ENCODE results near the gene ALDH1A1.

ALDH1A1 gene

DNA sequence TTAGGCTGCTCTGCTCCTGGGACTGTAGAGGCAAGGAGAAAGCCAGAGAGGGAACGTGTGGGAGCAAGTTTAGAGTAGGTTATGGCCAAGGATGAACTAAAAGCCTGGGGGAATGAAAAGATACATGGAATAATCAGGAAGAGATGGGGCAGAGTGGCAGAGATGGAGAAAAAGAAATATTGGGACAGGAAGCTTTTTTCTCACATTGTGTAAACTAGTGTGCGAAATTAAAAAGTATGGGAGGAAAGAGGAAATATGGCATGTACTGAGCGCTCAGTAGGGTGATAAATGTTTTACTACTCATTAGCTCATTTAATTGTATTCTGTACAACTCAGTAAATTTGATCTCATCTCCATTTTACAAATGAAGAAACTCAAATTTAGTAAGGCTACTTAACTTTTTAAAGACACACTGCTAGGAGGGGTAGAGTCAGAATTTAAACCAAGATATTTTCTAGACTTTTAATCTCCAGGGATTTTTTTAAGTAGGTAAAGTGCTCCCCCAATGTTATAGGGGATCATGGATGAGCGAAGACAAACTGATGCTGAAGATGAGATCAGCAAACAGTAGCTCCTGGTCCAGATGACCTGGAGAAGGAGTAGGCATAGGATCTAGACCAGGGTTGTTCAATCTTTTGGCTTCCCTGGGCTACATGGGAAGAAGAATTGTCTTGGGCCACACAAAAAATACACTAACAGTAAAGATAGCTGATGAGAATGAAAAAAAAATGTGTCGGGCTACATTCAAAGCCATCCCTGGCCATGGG, 30.8 kb downstream of the ALDH1A1 start:
- no peak overlapping the region for H3K27ac ChIP-seq
- no peak for DNase-seq (ENCODE audit: low read depth, low spot score)

DNA sequence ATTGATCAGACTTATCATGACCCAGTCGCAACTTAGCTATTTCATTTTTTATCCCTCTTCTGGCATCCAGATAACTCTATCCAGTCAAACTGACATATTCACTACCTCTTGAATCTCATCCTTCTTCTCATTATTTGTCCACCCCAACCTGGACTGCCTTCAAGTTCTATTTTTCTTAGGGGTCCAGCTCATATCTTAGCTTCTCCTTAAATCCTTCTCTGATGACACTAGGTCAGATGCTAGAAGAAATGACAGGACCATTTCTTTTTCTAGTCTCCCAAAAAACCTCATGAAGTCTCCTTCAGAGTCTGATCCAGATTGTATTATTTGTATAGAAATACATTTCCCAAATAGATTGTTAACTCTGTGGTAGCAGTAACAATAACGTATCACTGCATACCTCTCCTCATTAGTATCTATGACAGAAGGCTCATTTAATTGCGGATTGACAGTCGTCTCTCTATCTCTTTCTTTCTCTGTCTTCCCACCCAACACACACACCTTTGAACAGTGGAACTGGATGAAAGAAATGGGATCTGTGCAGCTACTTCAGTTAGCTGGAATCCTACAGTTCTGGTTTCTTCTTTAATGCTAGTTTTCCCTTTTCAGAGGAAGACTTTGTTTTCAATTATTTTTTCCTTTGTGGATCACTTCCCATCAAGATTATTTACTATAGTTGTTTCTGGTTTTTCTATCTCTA, 33.5 kb downstream of the ALDH1A1 start:
- no peak overlapping the region for H3K27ac ChIP-seq
- no peak for DNase-seq (ENCODE audit: low read depth, low spot score)

DNA sequence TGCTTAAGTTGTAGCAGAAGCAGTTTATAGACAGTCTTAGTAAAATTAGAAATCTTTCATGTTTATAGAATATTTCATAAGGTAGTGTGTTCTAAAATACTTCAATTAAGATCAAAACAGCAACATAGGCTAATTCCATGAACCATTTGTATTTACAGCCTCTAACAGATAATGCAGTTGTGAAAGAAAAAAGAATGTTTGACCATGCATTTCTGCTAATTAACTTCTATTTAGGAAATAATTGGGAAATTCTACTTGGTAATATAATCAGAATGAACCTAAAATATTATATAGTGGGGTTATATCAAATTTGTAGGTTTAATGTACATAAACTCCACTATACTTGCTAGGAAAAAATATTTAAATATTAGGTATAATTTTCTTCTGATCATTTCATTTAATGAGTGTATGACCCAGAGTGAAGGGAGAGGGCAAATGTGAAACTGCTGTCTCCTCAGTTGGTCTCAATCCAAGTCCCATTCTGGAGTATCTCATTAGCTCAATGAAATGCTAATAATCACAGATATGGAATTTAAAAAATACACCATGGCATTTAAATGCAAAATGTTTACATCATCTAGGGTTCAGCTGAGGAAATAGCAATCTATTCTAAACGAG, 34.9 kb downstream of the ALDH1A1 start:
- H3K27ac ChIP-seq, result no peak overlapping the region
- DNase-seq (ENCODE audit: low read depth, low spot score), result no peak

DNA sequence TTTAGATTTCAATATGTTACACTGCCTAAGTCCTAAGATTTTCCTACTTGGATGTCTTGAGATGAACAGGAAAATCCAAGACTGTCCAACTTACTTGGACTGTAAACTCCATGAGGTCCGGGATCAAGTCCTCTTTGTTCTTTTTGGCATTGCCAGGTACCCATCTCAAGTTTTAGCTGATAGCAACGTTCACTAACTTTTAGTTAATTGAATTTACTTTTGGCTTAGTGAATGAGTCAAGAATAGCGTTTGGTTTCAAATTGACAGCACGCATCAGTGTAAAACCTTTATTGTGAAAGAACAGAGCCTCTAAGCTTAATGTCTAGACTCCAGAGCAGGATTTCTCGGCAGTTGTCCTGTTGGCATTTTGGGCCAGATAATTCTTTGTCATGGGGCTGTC, 37.2 kb downstream of the ALDH1A1 start:
- no peak overlapping the region for H3K27ac ChIP-seq
- no peak for DNase-seq (ENCODE audit: low read depth, low spot score)

DNA sequence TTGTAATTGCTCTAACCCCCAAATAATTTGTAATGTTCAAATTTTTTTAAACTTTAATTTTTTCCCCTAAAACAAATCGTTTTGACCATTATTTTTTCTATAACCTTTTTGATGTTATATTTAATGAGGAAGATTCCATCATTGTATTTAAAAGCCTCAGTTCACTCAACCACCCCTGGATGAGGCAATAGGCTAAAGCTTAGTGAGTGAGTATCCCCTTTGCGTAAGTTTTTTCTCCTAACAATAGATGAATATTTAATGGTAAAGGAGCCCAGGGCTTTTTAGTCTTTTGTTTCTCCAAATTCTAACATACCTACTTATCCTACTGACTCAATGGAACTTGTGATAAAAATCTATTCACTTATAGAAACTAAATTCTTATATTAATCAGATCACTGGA, 38.1 kb downstream of the ALDH1A1 start:
- no peak overlapping the region for H3K27ac ChIP-seq
- DNase-seq (ENCODE audit: low read depth, low spot score), result no peak

DNA sequence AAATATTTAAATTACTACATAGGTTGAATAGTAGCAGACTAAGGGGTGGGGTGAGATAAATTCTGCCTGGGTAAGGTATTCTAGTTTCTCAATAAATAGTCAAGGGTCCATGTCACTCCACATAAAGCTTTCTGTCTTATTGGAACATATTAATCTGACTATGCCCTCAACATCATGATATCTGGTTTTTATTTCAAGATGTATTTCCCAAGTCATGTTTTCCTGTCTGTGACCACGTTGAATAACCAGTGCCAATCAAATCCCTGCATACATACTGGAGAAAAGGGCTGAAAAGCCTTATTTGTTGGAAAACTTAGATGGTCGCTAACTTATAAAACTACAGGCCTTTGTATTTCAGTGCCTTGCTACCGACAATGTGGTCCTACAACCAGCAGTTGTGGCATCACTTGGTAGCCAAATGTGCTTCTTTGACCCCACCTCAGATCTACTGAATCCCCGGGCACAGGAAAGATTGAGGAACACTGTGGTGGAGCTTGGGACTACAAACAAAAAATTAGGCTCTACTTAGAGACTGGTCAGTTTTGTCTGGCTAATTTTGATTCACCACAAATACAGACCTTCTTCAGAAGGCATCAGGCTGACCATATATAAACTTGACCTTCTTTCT, 39.4 kb downstream of the ALDH1A1 start:
- DNase-seq (ENCODE audit: low read depth, low spot score), result no peak
- no peak overlapping the region for H3K27ac ChIP-seq

DNA sequence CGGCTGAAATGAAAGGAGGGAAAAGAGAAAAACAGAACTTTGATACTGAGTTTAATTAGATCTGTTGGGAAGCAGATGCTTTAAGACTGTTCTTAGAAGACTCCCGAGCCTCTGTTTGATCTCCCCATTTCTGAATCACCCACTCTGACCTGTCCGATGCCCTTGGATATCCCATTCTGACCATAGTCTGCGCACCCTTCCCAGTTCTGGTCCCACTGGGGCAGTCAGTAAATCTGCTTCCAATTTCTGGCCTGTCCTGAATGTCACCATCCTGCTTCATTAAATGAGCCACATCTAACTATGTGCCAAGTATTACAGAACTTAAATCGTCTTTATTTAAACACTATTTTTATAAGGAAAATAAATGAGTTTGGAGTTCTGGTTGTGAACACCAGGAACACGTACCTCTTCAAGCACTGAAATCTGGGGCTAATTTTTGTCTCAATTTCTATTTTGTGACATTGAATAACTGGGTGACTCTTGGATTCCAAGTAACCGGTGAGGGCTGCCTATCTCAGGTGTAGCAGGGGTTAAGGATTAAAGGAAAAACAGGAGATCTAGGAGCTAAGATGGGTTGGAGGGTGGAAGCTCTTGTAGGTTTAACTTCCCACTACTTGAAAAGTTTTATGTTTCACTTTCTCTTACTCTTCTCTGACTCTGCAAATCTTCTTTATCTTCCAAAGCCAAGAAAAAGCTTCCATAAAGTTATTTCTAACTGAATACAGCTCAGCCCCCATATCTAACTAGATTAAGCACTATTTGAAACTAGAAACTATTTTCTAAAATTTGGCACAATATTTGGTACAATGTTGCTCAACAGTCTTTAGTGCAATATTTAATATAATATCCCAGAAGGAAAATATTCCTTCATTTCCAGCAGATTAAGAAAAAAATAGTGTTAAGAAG, 40.1 kb downstream of the ALDH1A1 start:
- no peak overlapping the region for H3K27ac ChIP-seq
- DNase-seq (ENCODE audit: low read depth, low spot score), result no peak

DNA sequence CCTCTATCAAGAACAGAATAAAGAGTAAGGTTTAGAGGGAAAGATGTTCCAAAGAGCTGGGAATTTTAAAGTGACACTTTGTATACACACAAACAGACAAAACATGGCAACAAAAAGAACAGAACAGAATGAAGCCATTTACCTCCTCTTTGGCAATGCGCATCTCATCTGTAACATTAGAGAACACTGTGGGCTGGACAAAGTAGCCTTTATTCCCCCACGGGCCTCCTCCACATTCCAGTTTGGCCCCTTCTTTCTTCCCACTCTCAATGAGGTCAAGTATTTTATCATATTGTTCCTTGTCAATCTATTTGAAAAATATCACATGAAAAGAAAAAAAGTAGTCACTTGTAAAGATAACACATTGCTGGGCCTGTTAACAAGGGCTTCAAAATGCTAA, 41.0 kb downstream of the ALDH1A1 start:
- no peak overlapping the region for H3K27ac ChIP-seq
- DNase-seq (ENCODE audit: low read depth, low spot score), result no peak

DNA sequence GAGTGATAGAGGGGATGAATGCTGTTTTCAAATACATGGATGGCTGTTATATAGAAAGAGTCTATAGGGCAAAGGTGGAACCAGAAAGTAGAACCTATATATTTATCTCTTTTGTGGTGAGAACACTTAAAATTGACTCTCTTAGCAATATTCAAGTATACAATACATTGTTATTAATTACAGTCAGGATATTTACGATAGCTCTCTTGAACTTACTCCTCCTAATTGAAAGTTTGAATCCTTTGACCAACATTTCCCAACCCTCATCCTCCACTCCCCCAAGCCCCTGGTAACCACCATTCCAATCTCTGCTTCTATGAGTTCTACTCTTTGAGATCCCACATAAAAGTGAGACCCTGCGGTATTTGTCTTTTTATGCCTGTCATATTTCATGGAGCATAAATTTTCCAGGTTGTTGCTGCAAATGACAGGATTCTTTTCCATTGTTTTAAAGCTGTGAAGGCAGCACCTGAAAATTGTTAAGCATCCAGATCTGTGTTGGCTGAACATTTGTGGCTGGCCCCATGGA, 41.5 kb downstream of the ALDH1A1 start:
- DNase-seq (ENCODE audit: low read depth, low spot score), result no peak
- H3K27ac ChIP-seq, result no peak overlapping the region

DNA sequence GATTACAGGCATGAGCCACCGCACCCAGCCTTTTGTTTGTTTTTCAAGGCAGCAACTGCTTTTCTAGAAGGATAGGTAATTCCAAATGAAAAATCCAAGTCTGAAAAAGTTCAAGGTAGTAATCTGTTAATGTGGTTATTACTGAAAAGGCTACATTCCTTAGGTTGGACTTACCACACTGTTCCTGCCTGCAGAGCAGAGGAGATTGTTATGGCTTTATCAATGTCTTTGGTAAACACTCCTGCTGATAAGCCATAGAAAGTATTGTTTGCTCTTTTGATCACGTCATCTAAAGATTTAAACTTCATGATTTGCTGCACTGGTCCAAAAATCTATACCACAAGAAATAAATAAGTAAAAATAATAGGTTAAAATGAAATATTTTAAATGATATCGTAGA, 43.4 kb downstream of the ALDH1A1 start:
- no peak for DNase-seq (ENCODE audit: low read depth, low spot score)
- H3K27ac ChIP-seq, result no peak overlapping the region

DNA sequence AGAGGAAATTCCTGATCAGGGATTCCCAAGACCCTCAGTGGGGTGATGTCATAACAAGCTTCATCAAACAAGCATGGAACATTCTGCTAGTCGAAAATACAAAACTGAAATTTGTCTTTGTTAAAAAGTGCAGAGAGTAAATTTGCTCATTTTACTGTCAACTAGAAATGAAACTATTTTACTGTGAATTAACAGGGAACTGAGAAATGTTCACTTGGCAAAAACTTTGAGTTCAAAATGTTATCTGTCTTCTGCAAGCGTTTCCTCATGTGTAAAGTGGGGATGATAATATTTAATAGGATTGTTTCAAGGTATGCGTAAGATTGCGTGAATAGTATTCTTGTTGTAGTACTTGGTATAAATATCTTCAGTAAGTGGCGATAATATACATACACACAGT, 45.4 kb downstream of the ALDH1A1 start:
- no peak for DNase-seq (ENCODE audit: low read depth, low spot score)
- no peak overlapping the region for H3K27ac ChIP-seq

DNA sequence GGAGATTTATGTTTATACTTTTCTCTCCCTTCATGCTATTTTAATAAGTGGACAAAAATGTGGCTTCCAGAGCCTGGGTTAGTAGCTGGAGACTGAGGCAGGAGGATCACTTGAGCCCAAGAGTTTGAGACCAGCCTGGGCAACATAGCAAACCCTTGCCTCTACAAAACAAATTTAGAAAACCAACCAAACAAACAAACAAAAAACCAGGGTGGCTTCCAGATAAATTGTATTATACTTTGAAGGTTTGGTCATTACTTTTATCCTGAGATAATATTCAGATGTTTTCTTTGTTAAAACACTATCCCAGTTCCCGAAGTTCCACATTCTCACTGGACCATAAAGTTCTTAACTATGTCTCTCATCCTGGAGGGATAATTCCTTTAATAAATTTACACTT, 46.0 kb downstream of the ALDH1A1 start:
- H3K27ac ChIP-seq, result no peak overlapping the region
- no peak for DNase-seq (ENCODE audit: low read depth, low spot score)

DNA sequence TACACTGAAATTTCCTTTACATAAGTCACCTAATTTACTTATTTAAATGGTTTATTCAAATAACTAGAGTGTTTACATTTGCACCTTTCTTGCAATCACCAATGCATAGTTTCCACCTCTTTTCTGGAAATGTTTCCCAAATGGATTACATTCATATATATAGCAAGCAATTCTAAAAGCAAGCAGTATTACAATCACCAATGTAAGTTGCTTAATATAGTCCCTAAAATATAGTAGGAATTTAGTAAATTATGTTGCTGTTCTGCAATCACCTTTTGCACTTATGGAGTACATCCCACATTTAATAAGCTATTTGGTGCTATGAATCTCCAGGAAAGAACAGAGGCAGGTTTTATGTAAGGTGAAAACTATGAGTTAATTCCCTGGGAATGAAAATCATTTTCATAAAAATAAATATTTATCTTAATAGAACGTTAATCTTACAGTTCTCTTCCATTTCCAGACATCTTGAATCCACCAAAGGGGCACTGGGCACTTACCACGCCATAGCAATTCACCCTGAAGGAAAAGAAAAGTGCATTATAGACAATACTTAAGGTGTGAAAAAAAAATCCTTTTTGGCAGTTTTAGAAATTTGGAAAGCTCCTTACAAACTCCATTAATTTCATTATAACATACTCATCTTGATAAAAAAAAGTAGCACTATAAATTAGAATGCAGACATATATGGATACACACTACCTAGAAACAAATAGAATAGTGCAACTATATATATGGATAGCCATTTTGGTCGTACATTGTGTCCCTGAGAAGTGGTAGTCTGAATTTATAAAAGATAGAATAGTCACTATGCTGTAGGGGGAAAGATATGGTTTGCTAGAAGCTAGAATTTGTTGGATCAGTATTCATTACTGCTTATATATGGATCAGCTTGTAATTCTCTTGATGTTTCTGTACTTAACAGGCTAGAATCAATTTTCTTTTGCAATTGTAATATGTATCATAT, 47.1 kb downstream of the ALDH1A1 start:
- no peak overlapping the region for H3K27ac ChIP-seq

DNA sequence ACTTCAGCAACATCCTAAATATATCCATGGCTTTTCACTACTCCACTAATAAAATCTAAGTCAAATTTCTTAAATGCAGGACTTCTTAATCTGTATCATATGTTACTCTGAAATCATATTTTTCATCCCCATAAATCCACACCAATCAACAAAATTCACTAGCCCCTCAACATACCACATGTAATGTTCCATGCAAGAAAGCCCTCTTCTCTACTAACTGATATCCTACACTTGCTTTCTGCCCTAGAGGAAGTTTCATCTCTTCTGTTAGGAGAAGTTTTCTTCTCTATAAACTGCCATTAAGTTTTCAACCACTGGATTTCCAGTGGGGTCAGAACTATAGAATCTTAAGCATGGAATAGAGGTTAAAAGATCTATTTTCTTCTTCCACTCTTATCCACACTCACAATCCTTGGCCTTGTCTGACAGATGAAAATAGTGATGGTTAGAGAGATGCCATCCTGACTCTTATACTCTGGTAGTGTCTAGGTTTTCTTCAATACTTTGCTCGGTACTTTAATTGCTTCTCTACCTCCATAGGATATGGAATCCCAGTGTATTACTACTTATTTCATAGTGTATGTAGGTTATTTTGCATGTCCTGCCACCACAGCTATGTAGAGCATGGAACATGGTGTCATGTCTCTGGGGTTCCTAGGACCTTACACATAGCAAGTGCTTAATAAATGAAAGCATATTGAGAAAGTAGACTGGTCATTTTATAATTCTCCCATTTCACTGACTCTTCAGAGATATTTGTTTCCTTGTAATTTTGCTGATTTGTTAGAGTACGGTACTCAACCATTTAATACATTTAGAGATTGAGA, 48.4 kb downstream of the ALDH1A1 start:
- no peak overlapping the region for H3K27ac ChIP-seq
- no peak for DNase-seq (ENCODE audit: low read depth, low spot score)

More for the DNA sequence above, 47.1 kb downstream of the ALDH1A1 start:
- no peak for DNase-seq (ENCODE audit: low read depth, low spot score)

DNA sequence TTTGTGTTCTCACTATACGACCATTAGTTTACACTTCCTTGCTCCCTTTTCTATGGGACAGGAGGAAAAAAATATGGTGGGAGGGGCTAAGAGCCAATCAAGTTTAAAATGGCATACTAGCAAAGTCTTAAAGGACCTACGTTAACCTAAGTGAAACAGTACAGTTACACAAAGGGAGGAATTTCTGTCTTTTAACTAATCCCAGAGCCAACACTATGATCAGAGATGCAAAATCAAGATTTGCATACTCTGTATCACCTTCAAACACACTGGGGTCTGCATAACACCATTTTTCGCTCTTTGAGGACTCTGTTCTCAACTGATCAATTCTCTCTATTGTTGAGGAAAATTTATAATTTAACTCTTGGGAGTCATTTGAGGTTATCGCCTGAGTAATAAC, 49.8 kb downstream of the ALDH1A1 start:
- DNase-seq (ENCODE audit: low read depth, low spot score), result no peak
- H3K27ac ChIP-seq, result no peak overlapping the region

DNA sequence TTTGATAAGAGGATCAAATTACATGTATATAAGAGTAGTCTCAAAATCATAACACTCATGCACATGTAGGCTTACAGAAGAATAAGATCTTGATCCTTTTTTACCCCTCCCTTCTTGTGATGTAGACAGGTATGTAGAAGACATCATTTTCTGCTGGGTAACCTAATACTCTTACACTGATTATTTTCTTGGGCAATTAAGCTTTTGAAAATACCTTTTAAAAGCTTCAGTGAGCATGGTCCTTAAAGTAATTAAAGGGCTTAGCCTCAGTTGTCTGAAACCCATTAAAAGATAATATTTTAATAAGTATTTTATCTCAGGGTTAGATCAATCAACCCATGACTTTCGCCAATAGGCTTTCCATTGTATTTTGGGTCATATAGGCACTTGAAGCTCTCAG, 50.6 kb downstream of the ALDH1A1 start:
- H3K27ac ChIP-seq, result no peak overlapping the region
- no peak for DNase-seq (ENCODE audit: low read depth, low spot score)

DNA sequence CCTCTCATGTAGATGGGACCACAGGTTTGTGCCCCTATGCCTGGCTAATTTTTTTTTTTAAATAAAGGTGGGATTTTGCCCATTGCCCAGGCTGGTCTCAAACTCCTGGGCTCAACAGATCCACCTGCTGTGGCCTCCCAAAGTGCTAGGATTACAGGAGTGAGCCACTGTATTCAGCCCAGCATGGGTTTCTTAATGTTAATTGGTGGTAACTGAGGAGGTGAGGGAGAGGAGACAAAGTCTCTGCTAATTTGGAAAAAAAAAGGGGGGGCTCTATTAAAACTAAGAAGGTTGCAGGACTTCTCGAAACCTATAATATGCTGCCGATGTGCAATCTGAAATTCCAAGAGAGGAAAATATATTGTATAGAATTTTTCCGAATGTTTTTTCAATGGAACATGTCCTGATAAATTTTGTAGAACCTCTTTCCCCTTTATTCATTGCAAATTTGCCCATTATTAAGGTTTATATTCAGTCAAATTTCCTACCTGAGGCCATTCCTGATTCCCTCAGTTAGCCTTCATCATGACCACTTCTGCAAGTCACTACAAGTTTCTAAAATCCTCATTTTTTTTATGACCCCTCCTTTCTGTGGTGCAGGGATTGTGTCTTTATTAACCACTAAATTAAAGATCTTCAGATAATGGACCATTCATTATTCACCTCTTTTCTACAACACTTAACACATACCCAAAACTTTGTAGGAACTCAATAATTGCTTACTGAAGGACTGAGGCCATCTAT, 52.9 kb downstream of the ALDH1A1 start:
- no peak overlapping the region for H3K27ac ChIP-seq
- no peak for DNase-seq (ENCODE audit: low read depth, low spot score)

All from epithelial cell of prostate (primary cell).